Measurements from ENCODE around the gene LRIT2.
"Not testable (repeated sequence)": the region's sequence is repeated elsewhere in the genome, so short reads cannot be mapped to it uniquely, and the experiment has no call there.

Gene LRIT2

DNA sequence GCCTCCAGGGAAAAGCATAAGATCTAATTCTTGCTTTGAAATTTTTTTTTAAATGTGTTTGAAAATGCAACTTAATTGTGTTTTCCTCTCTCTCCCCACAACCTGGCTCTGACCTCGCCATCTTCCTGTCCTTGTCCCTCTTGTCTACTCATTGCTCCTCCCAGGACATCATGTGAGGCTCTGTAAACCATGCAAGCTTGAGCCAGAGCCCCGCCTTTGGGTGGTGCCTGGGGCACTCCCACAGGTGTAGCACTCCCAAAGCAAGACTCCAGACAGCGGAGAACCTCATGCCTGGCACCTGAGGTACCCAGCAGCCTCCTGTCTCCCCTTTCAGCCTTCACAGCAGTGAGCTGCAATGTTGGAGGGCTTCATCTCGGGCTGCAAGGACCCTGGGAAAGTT is 40.8 kb downstream of the LRIT2 start:
- no peak for DNase-seq (ENCODE audit: low read depth)

DNA sequence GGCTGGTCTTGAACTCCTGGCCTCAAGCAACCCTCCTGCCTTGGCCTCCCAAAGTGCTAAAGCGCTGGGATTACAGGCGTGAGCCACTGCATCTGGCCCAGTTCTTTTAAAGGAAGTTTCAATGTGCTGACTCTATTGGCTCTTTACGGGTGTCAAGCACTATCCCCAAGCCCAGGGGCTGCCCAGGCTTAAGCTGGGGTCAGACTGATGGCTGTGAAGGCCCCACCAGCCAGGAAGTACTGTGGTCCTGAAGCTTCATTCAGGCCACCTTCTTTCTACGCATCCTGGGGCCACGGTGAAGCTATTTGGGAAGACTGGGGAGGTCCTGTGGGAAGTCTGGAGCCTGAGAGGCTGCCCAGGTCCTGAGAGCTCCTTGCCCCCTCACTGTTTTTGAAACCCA is 43.7 kb downstream of the LRIT2 start:
- DNase-seq (ENCODE audit: low read depth), result no peak

DNA sequence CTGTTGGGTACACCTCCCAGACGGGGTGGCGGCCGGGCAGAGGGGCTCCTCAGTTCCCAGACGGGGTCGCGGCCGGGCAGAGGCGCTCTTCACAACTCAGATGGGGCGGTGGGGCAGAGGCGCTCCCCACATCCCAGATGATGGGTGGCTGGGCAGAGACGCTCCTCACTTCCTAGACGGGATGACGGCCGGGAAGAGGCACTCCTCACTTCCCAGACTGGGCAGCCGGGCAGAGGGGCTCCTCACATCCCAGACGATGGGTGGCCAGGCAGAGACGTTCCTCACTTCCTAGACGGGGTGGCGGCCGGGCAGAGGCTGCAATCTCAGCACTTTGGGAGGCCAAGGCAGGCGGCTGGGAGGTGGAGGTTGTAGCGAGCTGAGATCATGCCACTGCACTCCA is 45.0 kb downstream of the LRIT2 start:
- DNase-seq (ENCODE audit: low read depth), result not testable (repeated sequence)

DNA sequence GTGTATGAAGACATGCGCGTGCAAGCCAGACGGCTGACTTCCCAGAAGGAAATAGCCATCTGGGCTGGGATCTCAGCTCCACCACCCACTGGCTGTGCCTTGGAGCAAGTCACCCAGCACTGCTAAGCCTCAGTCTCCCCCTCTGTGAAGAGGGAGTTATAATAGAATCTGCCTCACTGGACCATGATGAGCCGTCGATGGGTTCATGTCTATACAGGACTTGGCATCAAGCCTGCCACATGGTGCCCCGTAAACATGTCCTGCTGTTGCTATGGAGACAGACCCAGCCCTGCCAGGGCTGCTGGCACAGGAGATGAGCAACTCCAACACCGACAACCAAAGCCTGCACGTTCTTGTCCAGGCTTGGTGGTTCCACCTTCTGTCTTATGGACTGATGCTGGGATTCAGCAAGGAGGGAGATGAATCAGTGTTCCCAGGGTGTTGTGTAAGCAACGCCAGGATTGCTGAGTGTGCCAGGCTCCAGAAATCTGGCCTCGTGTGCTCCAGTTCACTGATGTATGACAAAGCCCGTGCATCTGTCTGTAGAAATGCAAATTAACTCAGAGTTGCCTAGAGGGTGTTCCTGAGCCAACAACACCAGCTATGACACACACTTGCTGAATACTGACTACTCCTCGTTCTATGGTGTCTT is 46.2 kb downstream of the LRIT2 start:
- DNase-seq (ENCODE audit: low read depth), result no peak

DNA sequence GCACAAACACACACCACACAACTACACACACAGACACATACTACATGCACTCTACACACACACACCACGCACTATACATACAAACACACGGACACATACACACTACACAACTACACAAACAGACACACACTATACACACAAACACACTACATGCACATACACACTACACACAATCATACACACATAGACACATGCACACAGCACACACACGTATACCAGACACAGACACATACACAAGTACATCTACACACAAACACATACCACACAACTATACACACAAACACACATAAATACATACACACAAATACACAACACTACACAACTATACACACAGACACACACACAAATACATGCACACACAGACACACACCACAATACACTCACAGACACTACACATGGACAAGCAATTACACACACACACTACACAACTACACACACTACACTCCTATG is 47.2 kb downstream of the LRIT2 start:
- DNase-seq (ENCODE audit: low read depth), result no peak

DNA sequence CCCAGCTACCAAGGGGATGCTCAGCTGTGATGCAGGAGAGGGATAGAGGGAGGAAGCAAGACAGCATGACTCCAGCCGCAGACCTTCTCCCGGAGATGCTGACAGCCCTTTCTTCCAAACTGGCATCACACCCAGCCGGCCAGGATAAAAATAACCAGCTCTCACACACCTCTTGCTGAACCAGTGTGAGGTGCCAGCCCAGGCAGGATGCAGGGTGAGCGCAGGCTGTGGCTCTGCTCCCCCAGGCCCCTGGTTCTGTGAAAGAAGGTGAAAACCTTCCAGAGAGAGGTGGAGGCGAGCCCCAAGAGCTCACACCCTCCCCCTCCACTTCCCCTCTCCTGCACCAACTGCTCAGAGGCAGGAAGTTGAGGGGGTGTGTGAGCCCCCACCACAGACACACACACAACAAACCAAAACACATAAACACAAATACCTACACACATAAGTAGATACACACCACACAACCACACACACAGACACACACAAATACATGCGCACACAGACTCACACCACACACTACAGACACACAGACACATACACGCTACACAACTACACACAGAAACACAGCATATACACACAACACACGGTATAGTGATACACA is 47.7 kb downstream of the LRIT2 start:
- DNase-seq (ENCODE audit: low read depth), result no peak

DNA sequence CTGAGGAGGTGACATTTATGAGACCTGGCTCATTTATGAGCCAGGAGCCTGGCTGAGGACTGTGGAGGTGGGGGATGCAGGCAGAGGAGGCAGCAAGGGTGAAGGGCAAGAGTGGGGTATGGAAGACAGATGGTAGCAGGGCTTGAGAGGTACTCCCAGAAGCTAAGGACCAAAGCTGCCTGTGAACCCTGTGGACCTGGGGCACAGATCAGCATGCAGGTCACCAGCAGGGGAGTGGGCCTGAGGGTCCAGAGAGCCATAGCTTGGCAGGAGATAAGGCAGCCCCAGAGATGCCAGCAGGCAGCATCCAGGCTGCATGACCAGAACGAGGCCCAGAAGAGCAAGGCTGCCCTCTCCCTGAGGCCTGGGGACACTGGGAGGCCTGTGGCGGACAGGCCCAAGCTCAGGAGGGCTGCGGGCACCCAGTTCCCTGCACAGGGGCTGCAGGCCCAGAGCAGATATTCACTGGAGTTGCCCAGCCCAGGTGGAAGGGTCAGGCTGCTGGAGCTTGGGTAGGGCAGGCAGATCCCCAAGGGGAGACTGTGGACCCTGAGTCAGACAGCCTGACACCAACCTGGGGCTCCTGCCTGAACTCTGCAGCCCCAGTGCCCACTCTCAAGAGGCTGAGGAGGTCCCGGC is 48.4 kb downstream of the LRIT2 start:
- DNase-seq (ENCODE audit: low read depth), result no peak

DNA sequence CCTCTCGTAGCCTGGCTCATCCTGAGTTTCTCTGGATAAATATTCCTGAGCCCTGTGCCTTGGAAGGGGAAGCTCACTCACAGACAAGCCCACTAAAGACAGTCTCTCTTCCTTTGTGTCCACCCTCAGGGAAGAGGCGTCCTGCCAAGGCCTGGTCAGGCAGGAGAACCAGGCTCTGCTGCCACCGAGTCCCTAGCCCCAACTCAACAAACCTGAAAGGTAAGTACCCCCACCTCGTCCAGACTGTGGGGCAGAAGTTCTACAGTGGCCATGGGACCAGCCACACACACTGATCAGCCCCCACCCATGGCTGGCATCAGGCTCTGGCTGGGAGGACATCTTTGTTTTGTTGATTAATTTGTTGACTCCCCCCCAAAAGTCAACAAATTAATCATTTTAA is 49.0 kb downstream of the LRIT2 start:
- DNase-seq (ENCODE audit: low read depth), result no peak

DNA sequence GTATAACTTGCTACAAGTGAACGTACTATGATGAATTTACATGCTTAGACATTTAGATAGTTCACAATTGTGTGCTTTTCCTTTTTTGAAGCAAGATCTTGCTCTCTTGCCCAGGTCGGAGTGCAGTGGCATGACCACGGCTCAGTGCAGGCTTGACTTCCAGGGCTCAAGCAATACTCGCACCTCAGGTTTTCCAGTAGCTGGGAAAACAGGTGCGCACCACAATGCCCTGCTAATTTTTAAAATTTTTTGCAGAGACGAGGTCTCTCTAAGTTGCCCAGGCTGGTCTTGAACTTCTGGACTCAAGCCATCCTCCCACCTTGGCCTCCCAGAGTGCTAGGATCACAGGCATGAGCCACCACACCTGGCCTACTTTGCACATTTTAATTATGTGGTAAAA is 49.9 kb downstream of the LRIT2 start:
- no peak for DNase-seq (ENCODE audit: low read depth)

DNA sequence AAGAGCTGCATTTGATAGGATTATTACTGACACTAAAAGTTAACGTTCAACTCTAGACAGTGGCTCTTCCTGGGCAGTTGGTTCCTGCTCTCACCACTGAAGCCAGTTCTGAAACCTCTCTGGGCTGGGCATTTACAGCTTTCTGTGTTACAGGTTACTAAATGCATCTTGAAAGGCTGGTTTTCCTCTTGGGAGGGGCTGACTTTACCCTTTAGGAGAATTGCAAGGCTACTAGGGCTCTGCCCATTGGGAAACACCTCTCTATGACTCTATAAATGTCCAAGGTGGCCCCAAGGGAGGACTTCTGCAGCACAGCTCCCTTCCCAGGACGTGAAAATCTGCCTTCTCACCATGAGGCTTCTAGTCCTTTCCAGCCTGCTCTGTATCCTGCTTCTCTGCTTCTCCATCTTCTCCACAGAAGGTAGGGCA is 51.8 kb downstream of the LRIT2 start, which contains the start of gene GPR15LG:
Gene GPR15LG (plus strand): TSS at position 301 of the 429 bp plus-strand sequence. CDS start 51 bp downstream, at position 352.
- DNase-seq (ENCODE audit: low read depth), result no peak

DNA sequence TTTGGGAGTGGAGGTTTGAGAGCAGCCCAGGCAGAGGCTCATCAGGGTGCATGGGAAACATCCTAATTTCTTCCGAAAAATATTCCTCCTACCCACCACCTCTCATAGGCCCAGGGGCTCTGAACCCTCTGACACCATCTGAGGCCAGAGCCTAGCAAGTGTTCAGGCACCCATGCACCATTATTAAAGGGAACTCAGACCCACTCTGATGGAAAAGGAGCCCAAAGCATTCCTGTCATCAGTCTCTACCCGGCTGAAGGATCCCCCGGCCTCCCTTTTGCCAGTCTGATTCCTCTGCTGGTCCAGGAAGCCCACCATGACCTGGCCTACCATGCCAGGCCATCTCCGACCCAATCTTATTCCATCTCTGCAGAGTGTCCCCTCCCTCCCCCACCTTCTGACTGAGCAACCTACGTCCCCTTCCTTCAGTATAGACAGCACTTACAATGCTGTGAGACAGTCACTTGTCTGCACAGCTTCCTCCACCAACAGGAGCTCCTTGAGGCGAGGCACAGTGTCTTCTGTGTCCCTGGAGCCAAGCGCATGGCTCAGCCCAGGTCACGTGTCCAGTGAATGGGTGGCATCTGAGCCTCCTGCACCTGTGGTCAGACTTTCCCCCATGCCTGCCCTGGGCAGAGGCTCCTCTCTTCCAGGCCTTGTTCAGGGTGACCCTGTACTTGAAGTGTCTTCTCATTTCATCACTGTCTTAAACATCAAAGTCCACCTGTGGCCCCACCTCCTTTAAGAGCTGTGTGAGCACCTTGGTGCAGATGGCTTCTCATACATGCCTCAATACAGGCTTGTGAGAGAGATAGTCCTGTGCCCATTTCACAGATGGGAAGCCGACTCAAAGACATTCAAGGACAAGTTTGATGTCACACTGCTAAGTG is 52.6 kb downstream of the LRIT2 start:
- DNase-seq (ENCODE audit: low read depth), result no peak

DNA sequence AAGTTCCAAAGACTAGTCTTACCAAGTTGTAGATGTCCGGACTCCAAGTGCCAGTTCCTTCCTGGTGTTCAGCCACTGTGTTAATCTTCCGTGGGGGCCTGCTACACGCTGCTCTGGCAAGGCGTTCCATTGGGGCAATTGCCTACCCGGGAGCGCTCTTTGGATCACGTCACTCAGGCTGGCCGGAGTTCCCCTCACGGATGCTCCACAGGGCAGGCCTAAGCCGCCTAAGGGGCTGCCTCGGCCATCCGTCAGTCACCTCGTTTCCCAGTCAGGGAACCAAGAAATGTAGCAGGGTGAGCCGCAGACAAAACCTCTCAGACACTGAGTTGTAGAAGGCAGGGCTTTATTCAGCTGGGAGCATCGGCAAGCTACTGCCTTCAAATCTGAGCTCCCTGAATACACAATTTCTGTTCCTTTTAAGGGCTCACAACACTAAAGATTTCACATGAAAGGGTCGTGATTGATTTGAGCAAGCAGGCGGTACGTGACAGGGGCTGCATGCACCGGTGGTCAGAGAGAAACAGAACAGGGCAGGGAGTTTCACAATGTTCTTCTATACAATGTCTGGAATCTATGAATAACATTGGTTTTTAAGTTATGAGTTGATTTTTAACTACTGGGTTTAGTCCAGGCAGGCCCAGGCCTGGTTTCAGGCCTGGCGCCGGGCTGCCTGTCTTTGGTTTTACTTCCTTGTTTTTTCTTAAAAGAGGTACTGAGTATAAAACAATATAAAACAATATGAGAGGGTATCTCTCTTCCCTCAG is 53.5 kb downstream of the LRIT2 start:
- DNase-seq (ENCODE audit: low read depth), result not testable (repeated sequence)

DNA sequence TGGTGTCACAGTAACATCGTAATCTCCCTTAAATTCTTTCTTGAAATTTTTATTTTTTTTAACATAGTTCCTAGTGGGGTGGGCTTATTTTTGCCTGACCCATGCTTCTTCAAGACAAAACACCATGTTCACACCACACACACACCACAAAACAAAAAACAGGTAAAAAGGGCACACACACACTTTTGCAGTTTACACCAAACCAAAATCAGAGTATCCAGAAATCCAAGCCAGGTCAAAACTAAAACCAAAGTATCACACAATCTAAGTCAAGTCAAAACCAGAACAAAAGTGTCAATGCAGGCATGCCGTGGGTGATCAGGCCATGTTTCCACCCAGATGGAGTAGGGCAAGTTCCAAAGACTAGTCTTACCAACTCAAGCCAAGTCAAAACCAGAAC is 54.1 kb downstream of the LRIT2 start:
- DNase-seq (ENCODE audit: low read depth), result not testable (repeated sequence)
